Measurements from ENCODE around the gene CPLX1.

Gene CPLX1

GRCh38 chr4:865121-865465 lies 39.2 kb upstream of the CPLX1 start:
- no peaks in the 10 kb centered on the region for H3K9me3 Mint-ChIP-seq
- no peak overlapping the region for H3K27ac Mint-ChIP-seq (ENCODE audit: low read depth)
- no peak overlapping the region for H3K4me3 Mint-ChIP-seq

GRCh38 chr4:864456-865120 lies 38.7 kb upstream of the CPLX1 start:
- H3K4me3 Mint-ChIP-seq, result no peak overlapping the region
- no peak for ATAC-seq (replicated peaks; ENCODE audit: extremely low read depth, poor library complexity, severe bottlenecking)
- no peaks in the 10 kb centered on the region for H3K9me3 Mint-ChIP-seq
- DNase-seq (ENCODE audit: low spot score in 2 of 2), result no peak
- H3K4me1 Mint-ChIP-seq, result peaks cover 5% of the 10 kb centered on the region
- no peak overlapping the region for H3K27ac Mint-ChIP-seq (ENCODE audit: low read depth)
- no peaks in the 10 kb centered on the region for H3K27me3 Mint-ChIP-seq
- peaks cover 48% of the 10 kb centered on the region for H3K36me3 Mint-ChIP-seq (ENCODE audit: insufficient read depth)

More at GRCh38 chr4:865121-865465, 39.2 kb upstream of the CPLX1 start:
- peaks cover 43% of the 10 kb centered on the region for H3K36me3 Mint-ChIP-seq (ENCODE audit: insufficient read depth)
- no peak for ATAC-seq (replicated peaks; ENCODE audit: extremely low read depth, poor library complexity, severe bottlenecking)
- peaks cover 5% of the 10 kb centered on the region for H3K4me1 Mint-ChIP-seq
- H3K27me3 Mint-ChIP-seq, result no peaks in the 10 kb centered on the region
- no peak for DNase-seq (ENCODE audit: low spot score in 2 of 2)

- ATAC-seq (replicated peaks; ENCODE audit: extremely low read depth, poor library complexity, severe bottlenecking) (no peak), DNase-seq (ENCODE audit: low spot score in 2 of 2) (no peak)
- H3K9me3 Mint-ChIP-seq, result peaks cover 15% of the 10 kb centered on the region
- H3K36me3 Mint-ChIP-seq (ENCODE audit: insufficient read depth), result peaks cover 63% of the 10 kb centered on the region
- no peaks in the 10 kb centered on the region for H3K27me3 Mint-ChIP-seq
- peaks cover 22% of the 10 kb centered on the region for H3K4me1 Mint-ChIP-seq
- H3K27ac Mint-ChIP-seq (ENCODE audit: low read depth), result no peak overlapping the region
- no peak overlapping the region for H3K4me3 Mint-ChIP-seq
These were observed 34.6 kb upstream of the CPLX1 start for GRCh38 chr4:860561-860960.

- Mint-ChIP-seq H3K36me3 (ENCODE audit: insufficient read depth) (peaks cover 67% of the 10 kb centered on the region), H3K4me1 (peaks cover 22% of the 10 kb centered on the region), H3K4me3 (no peak overlapping the region), H3K27me3 (no peaks in the 10 kb centered on the region), H3K27ac (ENCODE audit: low read depth) (no peak overlapping the region), H3K9me3 (peaks cover 15% of the 10 kb centered on the region)
- DNase-seq (ENCODE audit: low spot score in 2 of 2) (no peak), ATAC-seq (replicated peaks; ENCODE audit: extremely low read depth, poor library complexity, severe bottlenecking) (no peak)
These were observed 33.6 kb upstream of the CPLX1 start for GRCh38 chr4:859496-859895.

- H3K4me1 Mint-ChIP-seq, result peaks cover 22% of the 10 kb centered on the region
- no peak overlapping the region for H3K27ac Mint-ChIP-seq (ENCODE audit: low read depth)
- DNase-seq (ENCODE audit: low spot score in 2 of 2) (no peak), ATAC-seq (replicated peaks; ENCODE audit: extremely low read depth, poor library complexity, severe bottlenecking) (no peak)
- H3K27me3 Mint-ChIP-seq, result no peaks in the 10 kb centered on the region
- peaks cover 15% of the 10 kb centered on the region for H3K9me3 Mint-ChIP-seq
- no peak overlapping the region for H3K4me3 Mint-ChIP-seq
- peaks cover 68% of the 10 kb centered on the region for H3K36me3 Mint-ChIP-seq (ENCODE audit: insufficient read depth)
These were observed 33.0 kb upstream of the CPLX1 start for GRCh38 chr4:858831-859451.

- Mint-ChIP-seq H3K27ac (ENCODE audit: low read depth) (peak overlapping the region; percentile 76), H3K9me3 (peaks cover 15% of the 10 kb centered on the region), H3K4me3 (no peak overlapping the region), H3K27me3 (no peaks in the 10 kb centered on the region), H3K4me1 (peaks cover 19% of the 10 kb centered on the region), H3K36me3 (ENCODE audit: insufficient read depth) (peaks cover 64% of the 10 kb centered on the region)
- no peak for DNase-seq (ENCODE audit: low spot score in 2 of 2)
- no peak for ATAC-seq (replicated peaks; ENCODE audit: extremely low read depth, poor library complexity, severe bottlenecking)
These were observed 32.1 kb upstream of the CPLX1 start for GRCh38 chr4:858041-858481.

- H3K27ac Mint-ChIP-seq (ENCODE audit: low read depth), result peak overlapping the region; percentile 76
- no peaks in the 10 kb centered on the region for H3K27me3 Mint-ChIP-seq
- H3K4me1 Mint-ChIP-seq, result peaks cover 17% of the 10 kb centered on the region
- ATAC-seq (replicated peaks; ENCODE audit: extremely low read depth, poor library complexity, severe bottlenecking) (no peak), DNase-seq (ENCODE audit: low spot score in 2 of 2) (no peak)
- H3K4me3 Mint-ChIP-seq, result no peak overlapping the region
- H3K9me3 Mint-ChIP-seq, result peaks cover 15% of the 10 kb centered on the region
- peaks cover 61% of the 10 kb centered on the region for H3K36me3 Mint-ChIP-seq (ENCODE audit: insufficient read depth)
These were observed 31.5 kb upstream of the CPLX1 start for GRCh38 chr4:857461-857860.

- Mint-ChIP-seq H3K4me1 (peaks cover 17% of the 10 kb centered on the region), H3K27me3 (no peaks in the 10 kb centered on the region), H3K4me3 (peak overlapping the region; percentile 81), H3K27ac (ENCODE audit: low read depth) (peak overlapping the region; percentile 98), H3K9me3 (peaks cover 15% of the 10 kb centered on the region), H3K36me3 (ENCODE audit: insufficient read depth) (peaks cover 51% of the 10 kb centered on the region)
- ATAC-seq (replicated peaks; ENCODE audit: extremely low read depth, poor library complexity, severe bottlenecking) (peak; percentile 54), DNase-seq (ENCODE audit: low spot score in 2 of 2) (peak in 1 of 2 donors; percentile 34)
These were observed 30.4 kb upstream of the CPLX1 start for GRCh38 chr4:856225-856901.

GRCh38 chr4:855880-856224 lies 29.9 kb upstream of the CPLX1 start:
- Mint-ChIP-seq H3K9me3 (peaks cover 15% of the 10 kb centered on the region), H3K4me1 (peaks cover 17% of the 10 kb centered on the region), H3K4me3 (peak overlapping the region; percentile 81), H3K36me3 (ENCODE audit: insufficient read depth) (peaks cover 51% of the 10 kb centered on the region), H3K27me3 (no peaks in the 10 kb centered on the region), H3K27ac (ENCODE audit: low read depth) (peak overlapping the region; percentile 98)
- peak; percentile 42 for ATAC-seq (replicated peaks; ENCODE audit: extremely low read depth, poor library complexity, severe bottlenecking)
- DNase-seq (ENCODE audit: low spot score in 2 of 2), result no peak

GRCh38 chr4:854356-854755 lies 28.4 kb upstream of the CPLX1 start:
- peaks cover 17% of the 10 kb centered on the region for H3K4me1 Mint-ChIP-seq
- no peak overlapping the region for H3K27ac Mint-ChIP-seq (ENCODE audit: low read depth)
- peaks cover 45% of the 10 kb centered on the region for H3K36me3 Mint-ChIP-seq (ENCODE audit: insufficient read depth)
- DNase-seq (ENCODE audit: low spot score in 2 of 2) (no peak), ATAC-seq (replicated peaks; ENCODE audit: extremely low read depth, poor library complexity, severe bottlenecking) (no peak)
- H3K27me3 Mint-ChIP-seq, result no peaks in the 10 kb centered on the region
- no peak overlapping the region for H3K4me3 Mint-ChIP-seq
- peaks cover 15% of the 10 kb centered on the region for H3K9me3 Mint-ChIP-seq

- no peak overlapping the region for H3K4me3 Mint-ChIP-seq
- DNase-seq (ENCODE audit: low spot score in 2 of 2) (no peak), ATAC-seq (replicated peaks; ENCODE audit: extremely low read depth, poor library complexity, severe bottlenecking) (no peak)
- H3K9me3 Mint-ChIP-seq, result peaks cover 15% of the 10 kb centered on the region
- no peak overlapping the region for H3K27ac Mint-ChIP-seq (ENCODE audit: low read depth)
- H3K36me3 Mint-ChIP-seq (ENCODE audit: insufficient read depth), result peaks cover 43% of the 10 kb centered on the region
- no peaks in the 10 kb centered on the region for H3K27me3 Mint-ChIP-seq
- peaks cover 17% of the 10 kb centered on the region for H3K4me1 Mint-ChIP-seq
These were observed 27.5 kb upstream of the CPLX1 start for GRCh38 chr4:853416-853781.

GRCh38 chr4:851701-852430 lies 25.9 kb upstream of the CPLX1 start:
- H3K27me3 Mint-ChIP-seq, result no peaks in the 10 kb centered on the region
- no peak overlapping the region for H3K4me3 Mint-ChIP-seq
- peaks cover 32% of the 10 kb centered on the region for H3K36me3 Mint-ChIP-seq (ENCODE audit: insufficient read depth)
- H3K9me3 Mint-ChIP-seq, result peaks cover 9% of the 10 kb centered on the region
- no peak for ATAC-seq (replicated peaks; ENCODE audit: extremely low read depth, poor library complexity, severe bottlenecking)
- H3K4me1 Mint-ChIP-seq, result peaks cover 9% of the 10 kb centered on the region
- DNase-seq (ENCODE audit: low spot score in 2 of 2), result no peak
- H3K27ac Mint-ChIP-seq (ENCODE audit: low read depth), result peak overlapping the region; percentile 35

Measured in central memory CD8-positive, alpha-beta T cell (primary cell).